Neural cell (in vitro differentiated cells): Measurements from ENCODE around the gene APOA1. TPM values are rescaled to one million over a fixed set of nuclear protein-coding genes. Genes with fewer than 3 reads are reported as not detected.

ENCODE experiments used
- H2AFZ ChIP-seq: fragments of 200-600, 300-800 bp; sonication (generic), shearing (Covaris generic); 2 replicates; pipeline ENCODE4 v1.6.0; 2014; ENCODE audit warnings: low read depth, mild to moderate bottlenecking, antibody characterized with exemption, low read length, moderate library complexity
- H3F3A ChIP-seq: fragments of 200-600 bp; shearing (Covaris generic); 2 replicates; pipeline ENCODE4 v1.6.1; 2016; ENCODE audit warnings: mild to moderate bottlenecking, moderate library complexity, mixed read lengths, antibody characterized with exemption, low read length; ENCODE audit not compliant: insufficient read depth, poor library complexity, severe bottlenecking
- H3K27ac ChIP-seq: fragments of 200-600, 300-800 bp; sonication (generic), shearing (Covaris generic); 2 replicates; pipeline ENCODE4 v1.5.1; 2014; ENCODE audit warnings: mild to moderate bottlenecking, low read length, moderate library complexity
- H3K27me3 ChIP-seq: fragments of 300-800, 200-600 bp; sonication (generic), shearing (Covaris generic); 2 replicates; pipeline ENCODE4 v1.6.0; 2014; ENCODE audit warnings: mild to moderate bottlenecking, low read depth, low read length, moderate library complexity; ENCODE audit not compliant: insufficient read depth
- H3K36me3 ChIP-seq: fragments of 300-800, 200-600 bp; sonication (generic), shearing (Covaris generic); 2 replicates; pipeline ENCODE4 v1.5.1; 2014; ENCODE audit warnings: mild to moderate bottlenecking, antibody characterized with exemption, low read length, moderate library complexity; ENCODE audit not compliant: insufficient read depth
- H3K4me2 ChIP-seq: fragments of 300-800, 200-600 bp; sonication (generic), shearing (Covaris generic); 2 replicates; pipeline ENCODE4 v1.6.0; 2014; ENCODE audit warnings: mild to moderate bottlenecking, low read length
- H3K4me3 ChIP-seq: fragments of 300-800, 200-600 bp; sonication (generic), shearing (Covaris generic); 2 replicates; pipeline ENCODE4 v1.5.1; 2014; ENCODE audit warnings: mild to moderate bottlenecking, low read length, moderate library complexity
- H3K79me2 ChIP-seq: fragments of 200-600 bp; shearing (Covaris generic); replicated peaks from 2 replicates; pipeline ENCODE4 v1.6.0; 2014; ENCODE audit warnings: mild to moderate bottlenecking, low read length, moderate library complexity; ENCODE audit not compliant: insufficient read depth
- H3K9ac ChIP-seq: fragments of 300-800, 200-600 bp; sonication (generic), shearing (Covaris generic); 2 replicates; pipeline ENCODE4 v1.6.1; 2016; ENCODE audit warnings: mild to moderate bottlenecking, low read length, mixed read lengths
- H3K9me2 ChIP-seq: fragments of 200-600 bp; shearing (Covaris generic); 2 replicates; pipeline ENCODE4 v1.6.1; 2016; ENCODE audit warnings: mild to moderate bottlenecking, low read length, mixed read lengths; ENCODE audit not compliant: insufficient read depth
- H3K9me3 ChIP-seq: fragments of 200-600, 300-800 bp; sonication (generic), shearing (Covaris generic); 2 replicates; pipeline ENCODE4 v1.6.1; 2016; ENCODE audit warnings: mild to moderate bottlenecking, mixed run types, low read length, moderate library complexity, mixed read lengths
- H4K20me1 ChIP-seq: fragments of 200-600 bp; shearing (Covaris generic); 2 replicates; pipeline ENCODE4 v1.6.1; 2016; ENCODE audit warnings: mild to moderate bottlenecking, mixed run types; ENCODE audit not compliant: insufficient read depth
- CTCF ChIP-seq: fragments of 450-650 bp; IDR thresholded peaks from 2 replicates; pipeline ENCODE4 v1.5.1; 2014; ENCODE audit warnings: antibody characterized with exemption, mild to moderate bottlenecking, moderate library complexity; ENCODE audit not compliant: poor library complexity, severe bottlenecking
- EP300 ChIP-seq: fragments of 450-650 bp; conservative IDR thresholded peaks from 2 replicates; pipeline ENCODE4 v1.6.1; 2014; ENCODE audit warnings: antibody characterized with exemption, mild to moderate bottlenecking, moderate library complexity; ENCODE audit not compliant: poor library complexity, severe bottlenecking
- EZH2 ChIP-seq: fragments of 200-600, 300-800 bp; shearing (Covaris generic), sonication (generic); IDR thresholded peaks from 2 replicates; pipeline ENCODE4 v1.6.1; 2014; ENCODE audit warnings: antibody characterized with exemption, low read length, borderline replicate concordance, mild to moderate bottlenecking; ENCODE audit not compliant: insufficient read depth, poor library complexity, severe bottlenecking
- MXI1 ChIP-seq: fragments of 450-650 bp; conservative IDR thresholded peaks from 2 replicates; pipeline ENCODE4 v1.6.1; 2014; ENCODE audit warnings: antibody characterized with exemption, mild to moderate bottlenecking; ENCODE audit not compliant: poor library complexity, severe bottlenecking
- POLR2AphosphoS5 ChIP-seq: IDR thresholded peaks from 2 replicates; pipeline ENCODE4 v1.6.1; 2012
- RAD21 ChIP-seq: fragments of 450-650 bp; conservative IDR thresholded peaks from 2 replicates; pipeline ENCODE4 v1.6.1; 2014; ENCODE audit warnings: antibody characterized with exemption, mild to moderate bottlenecking, moderate library complexity
- REST ChIP-seq: IDR thresholded peaks from 2 replicates; pipeline ENCODE4 v1.6.1; 2012; ENCODE audit warnings: borderline replicate concordance
- SMC3 ChIP-seq: fragments of 450-650 bp; conservative IDR thresholded peaks from 2 replicates; pipeline ENCODE4 v1.6.1; 2014; ENCODE audit warnings: antibody characterized with exemption, mild to moderate bottlenecking, moderate library complexity; ENCODE audit not compliant: poor library complexity
- TAF1 ChIP-seq: IDR thresholded peaks from 2 replicates; pipeline ENCODE4 v1.6.1; 2012; ENCODE audit warnings: low read depth
- polyA plus RNA-seq: library from polyadenylated mRNA; depleted of rRNA; stranded (reverse); fragments of >200 nt; gene quantifications from 2 replicates; pipeline ENCODE4 v1.2.3, GENCODE V29; 2014

APOA1 gene
- polyA plus RNA-seq, 1 donor from 2014 or later = not detected

GRCh38 chr11:116864531-116864930 is 27.1 kb upstream of the APOA1 start:
- H3K9me3 ChIP-seq = no peaks in the 10 kb centered on the region
- no peaks in the 10 kb centered on the region for H3F3A ChIP-seq
- no peak overlapping the region for H3K27ac ChIP-seq
- H2AFZ ChIP-seq = no peak overlapping the region
- no peak overlapping the region for H3K4me2 ChIP-seq
- no peak overlapping the region for H3K9ac ChIP-seq
- H3K79me2 ChIP-seq = no peaks in the 10 kb centered on the region
- no peaks in the 10 kb centered on the region for H3K9me2 ChIP-seq
- H3K36me3 ChIP-seq = peaks cover 12% of the 10 kb centered on the region
- TF ChIP-seq SMC3 (no peak), EZH2 (no peak), CTCF (no peak), TAF1 (no peak), REST (no peak), RAD21 (no peak), EP300 (no peak), MXI1 (no peak), POLR2AphosphoS5 (no peak)
- H3K27me3 ChIP-seq = no peaks in the 10 kb centered on the region
- H4K20me1 ChIP-seq = no peaks in the 10 kb centered on the region
- no peak overlapping the region for H3K4me3 ChIP-seq

GRCh38 chr11:116862951-116863350 is 25.5 kb upstream of the APOA1 start:
- no peak overlapping the region for H3K4me3 ChIP-seq
- H4K20me1 ChIP-seq = no peaks in the 10 kb centered on the region
- H3K79me2 ChIP-seq = no peaks in the 10 kb centered on the region
- TF ChIP-seq EP300 (no peak), MXI1 (no peak), REST (no peak), EZH2 (no peak), CTCF (no peak), POLR2AphosphoS5 (no peak)
- H2AFZ ChIP-seq = no peak overlapping the region
- no peaks in the 10 kb centered on the region for H3K9me2 ChIP-seq
- no peaks in the 10 kb centered on the region for H3F3A ChIP-seq
- no peak overlapping the region for H3K27ac ChIP-seq
- H3K36me3 ChIP-seq = peaks cover 11% of the 10 kb centered on the region
- no peaks in the 10 kb centered on the region for H3K27me3 ChIP-seq
- no peaks in the 10 kb centered on the region for H3K9me3 ChIP-seq
- H3K9ac ChIP-seq = no peak overlapping the region
- no peak overlapping the region for H3K4me2 ChIP-seq
